HL-60 (cell line): ENCODE results near the gene MYCBPAP.

Experiments used
- DNase-seq, 2 experiments: peaks; one replicate each; pipeline ENCODE4 v3.0.0-alpha.2; 2010 to 2020; ENCODE audit warnings: low read depth in 1 of 2, low spot score in 1 of 2
- H3K27ac ChIP-seq: fragments of 250-450 bp; sonication (Bioruptor Pico); replicated peaks from 2 replicates; pipeline ENCODE4 v1.5.1; 2020; ENCODE audit warnings: mild to moderate bottlenecking, moderate library complexity
- H3K27me3 ChIP-seq: fragments of 250-450 bp; sonication (Bioruptor Pico); 2 replicates; pipeline ENCODE4 v1.5.1; 2021; ENCODE audit warnings: mild to moderate bottlenecking, moderate library complexity; ENCODE audit not compliant: insufficient read depth, poor library complexity, severe bottlenecking
- H3K4me3 ChIP-seq: replicated peaks from 2 replicates; pipeline ENCODE4 v1.5.1; 2011; ENCODE audit warnings: mild to moderate bottlenecking, control low read depth, low read length; ENCODE audit not compliant: insufficient read depth
- GABPA ChIP-seq: IDR thresholded peaks from 2 replicates; pipeline ENCODE4 v1.6.1; 2012; ENCODE audit warnings: low read depth
- POLR2AphosphoS5 ChIP-seq: IDR thresholded peaks from 2 replicates; pipeline ENCODE4 v1.6.1; 2012; ENCODE audit warnings: low read depth
- SPI1 ChIP-seq: IDR thresholded peaks from 2 replicates; pipeline ENCODE4 v1.6.1; 2012; ENCODE audit warnings: low read depth, mild to moderate bottlenecking, borderline replicate concordance
- TF ChIP-seq, protein P1 (sequence below): IDR thresholded peaks from one replicate; pipeline ENCODE4 v1.5.1; 2011; ENCODE audit warnings: low read length, control low read depth, inconsistent platforms; ENCODE audit not compliant: insufficient read depth
- TF ChIP-seq, protein P2 (sequence below): IDR thresholded peaks from 2 replicates; pipeline ENCODE4 v1.6.1; 2012; ENCODE audit warnings: low read depth; ENCODE audit not compliant: insufficient replicate concordance

MYCBPAP gene

DNA sequence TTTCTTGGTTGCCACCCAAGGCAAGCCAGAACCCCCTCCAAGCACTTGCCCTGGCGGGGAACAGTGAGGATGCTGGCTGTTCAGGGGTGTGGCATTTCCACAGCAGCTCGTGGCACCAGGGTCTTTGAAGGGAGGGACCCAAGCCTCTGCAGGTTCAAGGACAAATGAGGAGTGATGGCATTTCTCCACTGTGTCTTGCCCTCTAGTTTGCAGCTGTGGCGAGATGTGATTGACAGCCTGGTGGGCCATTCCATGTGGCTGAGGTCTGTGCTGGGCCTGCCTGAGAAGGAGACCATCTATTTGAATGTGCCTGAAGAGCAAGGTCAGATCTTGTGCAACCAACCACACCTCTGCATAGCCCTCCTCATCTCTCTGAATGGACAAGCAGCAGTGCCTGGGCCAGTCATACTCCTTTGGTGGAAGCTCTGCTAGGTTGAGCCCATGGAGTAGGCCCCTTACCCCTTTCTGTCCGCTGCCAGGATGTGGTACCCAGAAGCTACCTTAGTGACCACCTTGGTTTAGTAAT is 19.8 kb downstream of the MYCBPAP start:
- no peak for DNase-seq
- peaks cover 11% of the 10 kb centered on the region for H3K27me3 ChIP-seq
- TF ChIP-seq, protein P1, sequence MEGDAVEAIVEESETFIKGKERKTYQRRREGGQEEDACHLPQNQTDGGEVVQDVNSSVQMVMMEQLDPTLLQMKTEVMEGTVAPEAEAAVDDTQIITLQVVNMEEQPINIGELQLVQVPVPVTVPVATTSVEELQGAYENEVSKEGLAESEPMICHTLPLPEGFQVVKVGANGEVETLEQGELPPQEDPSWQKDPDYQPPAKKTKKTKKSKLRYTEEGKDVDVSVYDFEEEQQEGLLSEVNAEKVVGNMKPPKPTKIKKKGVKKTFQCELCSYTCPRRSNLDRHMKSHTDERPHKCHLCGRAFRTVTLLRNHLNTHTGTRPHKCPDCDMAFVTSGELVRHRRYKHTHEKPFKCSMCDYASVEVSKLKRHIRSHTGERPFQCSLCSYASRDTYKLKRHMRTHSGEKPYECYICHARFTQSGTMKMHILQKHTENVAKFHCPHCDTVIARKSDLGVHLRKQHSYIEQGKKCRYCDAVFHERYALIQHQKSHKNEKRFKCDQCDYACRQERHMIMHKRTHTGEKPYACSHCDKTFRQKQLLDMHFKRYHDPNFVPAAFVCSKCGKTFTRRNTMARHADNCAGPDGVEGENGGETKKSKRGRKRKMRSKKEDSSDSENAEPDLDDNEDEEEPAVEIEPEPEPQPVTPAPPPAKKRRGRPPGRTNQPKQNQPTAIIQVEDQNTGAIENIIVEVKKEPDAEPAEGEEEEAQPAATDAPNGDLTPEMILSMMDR = no peak
- no peak for TF ChIP-seq GABPA
- TF ChIP-seq, protein P2, sequence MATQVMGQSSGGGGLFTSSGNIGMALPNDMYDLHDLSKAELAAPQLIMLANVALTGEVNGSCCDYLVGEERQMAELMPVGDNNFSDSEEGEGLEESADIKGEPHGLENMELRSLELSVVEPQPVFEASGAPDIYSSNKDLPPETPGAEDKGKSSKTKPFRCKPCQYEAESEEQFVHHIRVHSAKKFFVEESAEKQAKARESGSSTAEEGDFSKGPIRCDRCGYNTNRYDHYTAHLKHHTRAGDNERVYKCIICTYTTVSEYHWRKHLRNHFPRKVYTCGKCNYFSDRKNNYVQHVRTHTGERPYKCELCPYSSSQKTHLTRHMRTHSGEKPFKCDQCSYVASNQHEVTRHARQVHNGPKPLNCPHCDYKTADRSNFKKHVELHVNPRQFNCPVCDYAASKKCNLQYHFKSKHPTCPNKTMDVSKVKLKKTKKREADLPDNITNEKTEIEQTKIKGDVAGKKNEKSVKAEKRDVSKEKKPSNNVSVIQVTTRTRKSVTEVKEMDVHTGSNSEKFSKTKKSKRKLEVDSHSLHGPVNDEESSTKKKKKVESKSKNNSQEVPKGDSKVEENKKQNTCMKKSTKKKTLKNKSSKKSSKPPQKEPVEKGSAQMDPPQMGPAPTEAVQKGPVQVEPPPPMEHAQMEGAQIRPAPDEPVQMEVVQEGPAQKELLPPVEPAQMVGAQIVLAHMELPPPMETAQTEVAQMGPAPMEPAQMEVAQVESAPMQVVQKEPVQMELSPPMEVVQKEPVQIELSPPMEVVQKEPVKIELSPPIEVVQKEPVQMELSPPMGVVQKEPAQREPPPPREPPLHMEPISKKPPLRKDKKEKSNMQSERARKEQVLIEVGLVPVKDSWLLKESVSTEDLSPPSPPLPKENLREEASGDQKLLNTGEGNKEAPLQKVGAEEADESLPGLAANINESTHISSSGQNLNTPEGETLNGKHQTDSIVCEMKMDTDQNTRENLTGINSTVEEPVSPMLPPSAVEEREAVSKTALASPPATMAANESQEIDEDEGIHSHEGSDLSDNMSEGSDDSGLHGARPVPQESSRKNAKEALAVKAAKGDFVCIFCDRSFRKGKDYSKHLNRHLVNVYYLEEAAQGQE = no peak
- TF ChIP-seq SPI1 = no peak
- no peak for TF ChIP-seq POLR2AphosphoS5

DNA sequence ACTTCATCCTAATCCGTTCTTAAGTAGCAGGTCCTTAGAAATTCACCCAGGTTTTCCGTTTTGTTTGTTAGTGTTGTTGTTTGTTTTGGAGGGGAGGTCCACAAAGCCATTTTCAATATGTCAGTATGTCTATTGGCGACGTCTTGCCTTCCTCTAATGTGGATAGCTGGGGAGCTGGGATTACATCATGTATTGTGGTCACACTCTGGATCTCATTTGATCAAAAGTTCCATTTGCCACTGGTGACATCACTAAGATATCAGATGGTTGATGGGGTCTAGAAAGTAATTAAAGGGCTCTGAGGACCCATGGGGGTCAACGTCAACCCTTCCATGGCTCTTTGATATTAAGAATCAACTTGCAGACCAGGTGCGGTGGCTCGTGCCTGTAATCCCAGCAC is 21.6 kb downstream of the MYCBPAP start:
- Histone ChIP-seq H3K27me3 (peaks cover 28% of the 10 kb centered on the region), H3K27ac (no peak overlapping the region), H3K4me3 (no peak overlapping the region)
- DNase-seq = no peak
- TF ChIP-seq, protein P1 = no peak

More for the DNA sequence above, 19.8 kb downstream of the MYCBPAP start:
- no peak overlapping the region for H3K27ac ChIP-seq
- H3K4me3 ChIP-seq = no peak overlapping the region

DNA sequence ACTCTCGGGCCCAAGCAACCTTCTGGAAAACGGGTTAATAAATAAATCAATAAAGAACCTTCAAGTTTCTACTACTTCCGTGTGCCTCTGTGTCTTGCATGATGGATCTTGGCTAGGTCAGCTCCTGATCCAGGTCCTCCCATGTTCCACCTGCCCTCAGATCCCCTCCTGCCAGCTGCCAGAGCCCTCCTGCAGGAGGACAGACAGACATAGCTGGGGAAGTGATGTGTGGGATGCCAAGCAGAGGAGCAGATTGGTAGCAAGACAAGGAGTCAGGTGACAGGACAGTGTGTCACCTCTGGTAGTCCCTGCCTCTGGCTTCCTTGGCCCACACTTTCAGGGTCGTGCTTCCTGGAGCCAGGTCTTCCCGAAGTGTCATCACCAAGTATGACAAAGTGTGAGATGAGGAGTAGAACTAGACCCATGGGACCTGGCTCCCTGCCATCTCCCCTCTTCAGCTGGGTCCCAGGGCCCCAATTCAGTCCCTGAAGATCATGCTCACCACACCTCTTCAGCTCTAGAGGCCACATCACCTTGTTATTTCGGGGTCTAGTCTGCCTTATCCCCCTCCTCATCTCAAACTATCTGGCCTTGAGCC is 23.3 kb downstream of the MYCBPAP start:
- Histone ChIP-seq H3K4me3 (no peak overlapping the region), H3K27me3 (peaks cover 31% of the 10 kb centered on the region), H3K27ac (no peak overlapping the region)
- TF ChIP-seq, protein P1 = no peak
- no peak for TF ChIP-seq POLR2AphosphoS5
- TF ChIP-seq SPI1 = no peak
- TF ChIP-seq GABPA = no peak
- TF ChIP-seq, protein P2 = no peak
- no peak for DNase-seq
